Endothelial cell of umbilical vein (primary cell): ENCODE results near the gene DST. TPM values are rescaled to one million over a fixed set of nuclear protein-coding genes. Genes with fewer than 3 reads are reported as not detected.

Experiments used
- BruUV-seq: library from RNA; stranded (reverse); fragments of 400-500 nt; replicated peaks from 2 replicates; lab custom pipeline; 2021; lab: Mats Ljungman, UMichigan
- CTCF ChIA-PET: fragments of 300-600, 350-600 bp; sonication (Branson Sonifier 250); formaldehyde crosslinking; loops from one replicate; lab custom pipeline; 2021; ENCODE audit warnings: antibody characterized with exemption, inconsistent platforms; lab: Charles Lee
- POLR2A ChIA-PET: fragments of 300-600, 350-600 bp; sonication (Branson Sonifier 250); formaldehyde crosslinking; loops from one replicate; lab custom pipeline; 2021; ENCODE audit warnings: antibody characterized with exemption, inconsistent platforms; lab: Charles Lee
- DNase-seq: peaks from one replicate; pipeline ENCODE4 v3.0.0-alpha.2; 2011; ENCODE audit warnings: low read depth, low spot score
- FAIRE-seq: peaks from 2 replicates; lab custom pipeline; 2011; peaks lifted over from hg19 to GRCh38; lab: Jason Lieb, UNC
- H2AFZ ChIP-seq: 2 replicates; pipeline ENCODE4 v1.6.0; 2012; ENCODE audit warnings: low read depth, low read length, control low read depth, inconsistent platforms
- H3K27ac ChIP-seq: 2 replicates; pipeline ENCODE4 v1.5.1; 2011; ENCODE audit warnings: low read depth, mild to moderate bottlenecking, control low read depth, low read length, moderate library complexity; ENCODE audit not compliant: insufficient read depth
- H3K27me3 ChIP-seq, 2 experiments: 2 replicates each; pipeline versions ENCODE4 v1.6.0 to v1.6.1; 2011; ENCODE audit warnings: low read length in 2 of 2, mixed read lengths in 1 of 2; ENCODE audit not compliant: control insufficient read depth in 2 of 2, insufficient read depth in 2 of 2
- H3K36me3 ChIP-seq, 2 experiments: 2 replicates in 1 of 2; 3 replicates in 1 of 2; pipeline ENCODE4 v1.5.1; 2011; ENCODE audit warnings: low read length in 2 of 2, mild to moderate bottlenecking in 1 of 2, moderate library complexity in 1 of 2; ENCODE audit not compliant: control insufficient read depth in 2 of 2, insufficient read depth in 2 of 2; ENCODE audit errors: extremely low read depth in 1 of 2
- H3K4me1 ChIP-seq: 3 replicates; pipeline ENCODE4 v1.5.1; 2011; ENCODE audit warnings: mild to moderate bottlenecking, low read length; ENCODE audit not compliant: control insufficient read depth, insufficient read depth; ENCODE audit errors: extremely low read depth
- H3K4me2 ChIP-seq: 2 replicates; pipeline ENCODE4 v1.6.1; 2011; ENCODE audit warnings: low read length, control low read depth, mixed read lengths; ENCODE audit not compliant: insufficient read depth
- H3K4me3 ChIP-seq, 3 experiments: fragments of 200-600 bp in 1 of 3; sonication (generic), shearing (Covaris generic) in 1 of 3; replicated peaks in 1 of 3; 2 replicates each; pipeline ENCODE4 v1.5.1; 2011 to 2016; ENCODE audit warnings: control low read depth in 3 of 3, low read length in 3 of 3, mild to moderate bottlenecking in 2 of 3, inconsistent platforms in 1 of 3, low read depth in 1 of 3, moderate library complexity in 1 of 3; ENCODE audit not compliant: insufficient read depth in 1 of 3
- H3K79me2 ChIP-seq: 2 replicates; pipeline ENCODE4 v1.6.0; 2012; ENCODE audit warnings: low read length, inconsistent platforms; ENCODE audit not compliant: control insufficient read depth, insufficient read depth
- H3K9ac ChIP-seq: replicated peaks from 2 replicates; pipeline ENCODE3; 2011; ENCODE audit warnings: low read length, control low read depth; ENCODE audit not compliant: insufficient read depth; ENCODE audit errors: extremely low read depth
- H3K9me1 ChIP-seq: replicated peaks from 3 replicates; pipeline ENCODE4 v1.6.0; 2011; ENCODE audit warnings: mild to moderate bottlenecking, low read length; ENCODE audit not compliant: control insufficient read depth, insufficient read depth; ENCODE audit errors: extremely low read depth
- H3K9me3 ChIP-seq: replicated peaks from 2 replicates; pipeline ENCODE4 v1.5.1; 2012; ENCODE audit warnings: low read length, inconsistent platforms; ENCODE audit not compliant: control insufficient read depth, insufficient read depth
- H4K20me1 ChIP-seq: replicated peaks from 2 replicates; pipeline ENCODE3; 2011; ENCODE audit warnings: mild to moderate bottlenecking, low read length; ENCODE audit not compliant: control insufficient read depth, insufficient read depth; ENCODE audit errors: extremely low read depth
- EZH2 ChIP-seq: IDR thresholded peaks from 2 replicates; pipeline ENCODE4 v1.6.1; 2012; ENCODE audit warnings: borderline replicate concordance, low read depth, mild to moderate bottlenecking, moderate library complexity, low read length, inconsistent platforms; ENCODE audit not compliant: severe bottlenecking
- FOS ChIP-seq: IDR thresholded peaks from 2 replicates; pipeline ENCODE4 v1.6.1; 2011; ENCODE audit warnings: mild to moderate bottlenecking, low read length, moderate library complexity, borderline replicate concordance; ENCODE audit not compliant: insufficient read depth
- GATA2 ChIP-seq: IDR thresholded peaks from 2 replicates; pipeline ENCODE4 v1.7.0; 2011; ENCODE audit warnings: low read depth, mild to moderate bottlenecking, moderate library complexity, mixed read lengths, low read length; ENCODE audit not compliant: insufficient read length, insufficient read depth
- JUN ChIP-seq: IDR thresholded peaks from 2 replicates; pipeline ENCODE4 v1.6.1; 2011; ENCODE audit warnings: borderline replicate concordance, low read depth; ENCODE audit not compliant: insufficient read length, insufficient read depth
- MAX ChIP-seq: IDR thresholded peaks from 2 replicates; pipeline ENCODE4 v1.6.1; 2011; ENCODE audit not compliant: insufficient read depth, insufficient read length
- MYC ChIP-seq: IDR thresholded peaks from one replicate; pipeline ENCODE4 v1.6.1; 2011; ENCODE audit warnings: mild to moderate bottlenecking, low read depth, low read length
- POLR2A ChIP-seq: IDR thresholded peaks from 2 replicates; pipeline ENCODE4 v1.6.1; 2012; ENCODE audit warnings: low read depth, mild to moderate bottlenecking, control low read depth, low read length
- POLR2AphosphoS5 ChIP-seq: IDR thresholded peaks from 2 replicates; pipeline ENCODE4 v1.6.1; 2012; ENCODE audit warnings: low read depth, mild to moderate bottlenecking, control low read depth, low read length, moderate library complexity; ENCODE audit not compliant: insufficient read depth
- dilution Hi-C: fragments of 300-500 bp; cut with MboI; formaldehyde crosslinking; loops from one replicate; pipeline ENCODE4 v1.15.0; 2019; ENCODE audit warnings: low sequenced_read_pairs; ENCODE audit not compliant: extremely low pct_ligation_motif_present
- intact Hi-C: fragments of 100-400 bp; cut with micrococcal nuclease; formaldehyde crosslinking; loops from one replicate; pipeline ENCODE4 v1.10.0; 2022
- polyA plus RNA-seq, 4 experiments: library from polyadenylated mRNA; depleted of rRNA in 3 of 4; stranded (reverse) in 3 of 4; unstranded in 1 of 4; fragments of >200 nt; gene quantifications; 2 replicates each; pipeline versions ENCODE4 v1.2.1 to v1.2.3, GENCODE V29; 2011 to 2012; ENCODE audit warnings: missing spikeins in 1 of 4
- total RNA-seq: library from RNA; stranded (reverse); gene quantifications from 2 replicates; pipeline ENCODE4 v1.2.3, GENCODE V29; 2021
- TF ChIP-seq, protein P1 (sequence below), 2 donors: IDR thresholded peaks; 1 replicate in 1 of 2; 2 replicates in 1 of 2; pipeline ENCODE4 v1.5.1; 2011; ENCODE audit warnings: low read length in 2 of 2, mild to moderate bottlenecking in 2 of 2, moderate library complexity in 2 of 2, control low read depth in 1 of 2, inconsistent platforms in 1 of 2, low read depth in 1 of 2; ENCODE audit not compliant: insufficient read depth in 1 of 2; ENCODE audit errors: extremely low read depth in 1 of 2

Gene DST
- total and polyA plus RNA-seq, 2 donors (not counting 3 experiments of a cell fraction or from before 2014, with no cell fraction given), result 62.3 to 253 TPM

- H4K20me1 ChIP-seq, result no peaks in the 10 kb centered on the region
- no peak overlapping the region for H3K4me2 ChIP-seq
- BruUV-seq, result no TSS peak
- TF ChIP-seq JUN (no peak), FOS (no peak), MAX (no peak), EZH2 (no peak), POLR2A (no peak), GATA2 (no peak), POLR2AphosphoS5 (no peak), MYC (no peak)
- TF ChIP-seq, protein P1, sequence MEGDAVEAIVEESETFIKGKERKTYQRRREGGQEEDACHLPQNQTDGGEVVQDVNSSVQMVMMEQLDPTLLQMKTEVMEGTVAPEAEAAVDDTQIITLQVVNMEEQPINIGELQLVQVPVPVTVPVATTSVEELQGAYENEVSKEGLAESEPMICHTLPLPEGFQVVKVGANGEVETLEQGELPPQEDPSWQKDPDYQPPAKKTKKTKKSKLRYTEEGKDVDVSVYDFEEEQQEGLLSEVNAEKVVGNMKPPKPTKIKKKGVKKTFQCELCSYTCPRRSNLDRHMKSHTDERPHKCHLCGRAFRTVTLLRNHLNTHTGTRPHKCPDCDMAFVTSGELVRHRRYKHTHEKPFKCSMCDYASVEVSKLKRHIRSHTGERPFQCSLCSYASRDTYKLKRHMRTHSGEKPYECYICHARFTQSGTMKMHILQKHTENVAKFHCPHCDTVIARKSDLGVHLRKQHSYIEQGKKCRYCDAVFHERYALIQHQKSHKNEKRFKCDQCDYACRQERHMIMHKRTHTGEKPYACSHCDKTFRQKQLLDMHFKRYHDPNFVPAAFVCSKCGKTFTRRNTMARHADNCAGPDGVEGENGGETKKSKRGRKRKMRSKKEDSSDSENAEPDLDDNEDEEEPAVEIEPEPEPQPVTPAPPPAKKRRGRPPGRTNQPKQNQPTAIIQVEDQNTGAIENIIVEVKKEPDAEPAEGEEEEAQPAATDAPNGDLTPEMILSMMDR (IDR thresholded peaks at IDR 0.05; ENCODE audit: extremely low read depth in 1 of 2, insufficient read depth in 1 of 2, low read depth in 1 of 2, low read length in 2 of 2), result no peak
- POLR2A ChIA-PET, result no interaction called here
- H3K27me3 ChIP-seq, result no peaks in the 10 kb centered on the region
- H3K9me3 ChIP-seq, result no peaks in the 10 kb centered on the region
- no peaks in the 10 kb centered on the region for H3K9me1 ChIP-seq
- H3K9ac ChIP-seq, result no peak overlapping the region
- peaks cover 8 to 12% of the 10 kb centered on the region in 2 experiments for H3K36me3 ChIP-seq
- no peak overlapping the region for H2AFZ ChIP-seq
- intact Hi-C loops, result no loop called here
- H3K4me3 ChIP-seq, result no peak overlapping the region
- H3K27ac ChIP-seq, result no peak overlapping the region
- CTCF ChIA-PET, result interaction anchor here (1.5 kb wide), 1 partner anchor 109 kb away, joined by 3 read pairs; no protein-coding TSS in a partner anchor
- dilution Hi-C loops, result no loop called here
- no peaks in the 10 kb centered on the region for H3K79me2 ChIP-seq
- no peak for FAIRE-seq
- no peak for DNase-seq
- H3K4me1 ChIP-seq, result peaks cover 22% of the 10 kb centered on the region
These were observed 156.0 kb downstream of the DST start for GRCh38 chr6:56486681-56487080.
